HAP-1 (cell line): ENCODE results near the gene OR8A1.

Experiments used
- DNase-seq, 2 experiments: peaks; one replicate each; pipeline ENCODE4 v3.0.0-alpha.2; 2016 to 2020; ENCODE audit warnings: low spot score in 2 of 2
- H3K27me3 ChIP-seq: fragments of 250-450 bp; sonication (Bioruptor Pico); 2 replicates; pipeline ENCODE4 v1.5.1; 2020; ENCODE audit warnings: low read depth, mild to moderate bottlenecking, moderate library complexity
- H3K36me3 ChIP-seq: fragments of 250-450 bp; sonication (Bioruptor Pico); replicated peaks from 2 replicates; pipeline ENCODE4 v1.5.1; 2020; ENCODE audit warnings: mild to moderate bottlenecking
- H3K4me1 ChIP-seq: fragments of 250-450 bp; sonication (Bioruptor Pico); 2 replicates; pipeline ENCODE4 v1.5.1; 2020; ENCODE audit warnings: mild to moderate bottlenecking
- H3K4me3 ChIP-seq: fragments of 250-450 bp; sonication (Bioruptor Pico); 2 replicates; pipeline ENCODE4 v1.5.1; 2020; ENCODE audit warnings: mild to moderate bottlenecking, moderate library complexity
- H3K9me3 ChIP-seq: fragments of 250-450 bp; sonication (Bioruptor Pico); 2 replicates; pipeline ENCODE4 v1.5.1; 2020; ENCODE audit warnings: mild to moderate bottlenecking, moderate library complexity
- in situ Hi-C: fragments of 300-500 bp; cut with MboI; formaldehyde crosslinking; loops from 3 replicates; pipeline ENCODE4 v1.14.3; 2020; ENCODE audit warnings: low sequenced_read_pairs, inconsistent platforms, mixed read lengths

OR8A1 gene

DNA sequence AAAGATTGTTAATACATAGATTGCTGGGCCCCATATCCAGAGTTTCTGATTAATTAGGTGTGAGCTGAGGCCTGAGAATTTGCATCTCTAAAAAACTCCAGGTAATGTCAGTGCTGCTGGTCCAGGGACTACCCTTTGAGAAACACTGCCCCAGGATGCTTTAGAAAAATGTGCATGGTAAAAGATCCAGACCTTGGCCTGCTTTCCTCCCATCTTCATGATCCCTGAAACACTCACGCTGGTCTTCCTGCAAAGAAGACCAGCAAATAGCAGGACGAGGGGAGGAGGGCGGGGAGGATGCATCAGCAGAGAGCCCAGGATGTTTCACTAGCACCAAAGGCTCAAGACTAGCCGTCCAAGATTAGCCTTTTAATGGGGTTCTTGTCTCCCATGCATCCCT, at the start of gene OR8A1:
Gene OR8A1, plus strand, starts transcription at position 301 of the 400 bp plus-strand sequence. CDS start 123 bp downstream, outside the sequence.
- no peak for DNase-seq
- no peaks in the 10 kb centered on the region for H3K36me3 ChIP-seq
- H3K4me1 ChIP-seq, result peaks cover 5% of the 10 kb centered on the region; the same call in 1 of the 2 replicates
- peaks cover 10% of the 10 kb centered on the region; the same call in 1 of the 2 replicates for H3K27me3 ChIP-seq
- in situ Hi-C loops, result no loop called here
- H3K4me3 ChIP-seq, result no peak within 1 kb of the TSS
- H3K9me3 ChIP-seq, result no peaks in the 10 kb centered on the region

DNA sequence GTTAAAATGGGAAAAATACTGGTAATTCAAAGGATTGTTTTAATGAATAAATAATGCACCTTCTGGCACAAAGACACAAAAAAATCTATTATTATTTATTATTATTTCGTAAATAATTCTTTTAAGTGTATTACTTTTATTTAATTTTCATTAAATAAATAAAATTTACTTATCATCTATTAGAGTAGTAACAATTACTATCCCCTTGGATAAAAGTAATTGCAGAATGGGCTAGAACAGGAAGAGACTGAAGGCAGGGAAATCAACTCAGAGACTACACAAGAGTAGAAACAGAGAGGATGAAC, 49.3 kb upstream of the OR8A1 start:
- Histone ChIP-seq H3K4me3 (no peak overlapping the region), H3K4me1 (no peaks in the 10 kb centered on the region), H3K36me3 (no peaks in the 10 kb centered on the region), H3K9me3 (no peaks in the 10 kb centered on the region), H3K27me3 (no peaks in the 10 kb centered on the region)
- in situ Hi-C loops, result no loop called here
- no peak for DNase-seq

DNA sequence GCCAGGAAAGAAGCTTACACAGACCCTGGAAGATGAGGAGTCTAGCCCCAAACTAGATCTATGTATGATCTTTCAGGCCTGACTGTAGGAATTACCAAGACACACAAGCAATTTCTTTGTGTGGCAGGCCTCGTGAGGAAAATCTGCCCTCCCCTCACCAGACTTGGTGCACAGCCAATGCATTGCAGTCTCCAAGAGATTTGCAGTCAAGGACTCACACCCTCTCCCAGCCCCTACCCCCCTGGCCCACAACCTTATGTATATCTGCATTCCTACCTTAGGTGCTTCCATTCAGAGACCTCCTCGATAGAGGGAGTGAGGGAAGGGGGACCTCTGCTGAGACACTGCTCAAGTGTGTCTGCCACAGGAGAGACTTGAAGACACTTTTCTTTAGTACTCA, 36.2 kb upstream of the OR8A1 start:
- no peak for DNase-seq
- Histone ChIP-seq H3K36me3 (no peaks in the 10 kb centered on the region), H3K4me1 (no peaks in the 10 kb centered on the region), H3K4me3 (no peak overlapping the region), H3K9me3 (no peaks in the 10 kb centered on the region), H3K27me3 (no peaks in the 10 kb centered on the region)
- in situ Hi-C loops, result no loop called here

DNA sequence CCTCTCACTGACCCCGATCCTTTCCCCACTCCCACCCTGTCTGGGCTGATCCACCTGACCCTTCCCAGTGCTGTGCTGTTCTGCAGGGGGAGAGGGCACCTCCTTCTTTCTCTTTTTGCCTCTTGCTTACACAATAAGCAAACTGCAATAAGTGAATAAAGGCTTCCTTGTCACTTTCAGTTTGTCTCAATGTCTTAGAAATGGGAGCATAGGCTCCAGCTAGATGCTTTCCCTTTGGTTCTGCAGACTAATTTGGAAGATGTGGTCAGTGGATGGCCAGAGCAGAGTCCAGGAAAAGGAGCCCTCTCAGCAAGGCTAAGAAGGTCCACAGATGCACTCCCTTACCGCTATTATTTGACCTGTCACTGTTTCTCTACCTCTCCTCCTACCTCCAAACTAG, 35.7 kb upstream of the OR8A1 start:
- no peak overlapping the region for H3K4me3 ChIP-seq
- H3K27me3 ChIP-seq, result no peaks in the 10 kb centered on the region
- H3K4me1 ChIP-seq, result no peaks in the 10 kb centered on the region
- in situ Hi-C loops, result no loop called here
- H3K9me3 ChIP-seq, result no peaks in the 10 kb centered on the region
- no peak for DNase-seq
- H3K36me3 ChIP-seq, result no peaks in the 10 kb centered on the region

DNA sequence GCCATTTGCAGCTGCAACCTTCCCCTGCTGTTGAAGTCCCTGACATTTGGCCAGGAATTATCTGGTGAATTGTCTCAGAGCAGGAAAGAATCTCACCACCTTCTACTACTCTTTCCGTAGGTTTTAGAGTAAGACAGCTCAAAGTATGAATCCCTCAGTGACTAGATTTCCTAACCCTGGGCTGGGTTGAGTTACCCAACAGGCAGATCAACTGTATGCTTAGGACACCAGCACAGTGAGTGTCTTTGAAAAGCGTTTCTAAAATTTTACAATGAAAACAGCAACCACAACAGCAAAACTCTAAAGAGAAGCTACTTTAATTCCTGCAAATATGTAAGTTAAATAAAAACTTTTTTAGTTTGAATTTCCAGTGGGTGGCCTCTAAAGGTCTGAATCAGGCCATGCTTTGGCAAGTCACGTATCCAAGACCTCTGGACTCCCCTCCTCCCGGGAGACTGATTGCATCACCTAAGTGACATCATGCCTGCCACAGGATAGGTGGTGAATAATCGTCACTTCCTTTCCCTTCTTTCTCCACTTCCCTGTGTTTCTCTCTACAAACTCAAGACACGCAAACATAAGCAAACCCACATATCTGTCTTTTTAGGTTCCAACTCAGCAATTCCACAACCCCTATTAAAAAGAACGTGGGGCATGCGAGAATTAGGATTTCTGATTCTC, 34.1 kb upstream of the OR8A1 start:
- Histone ChIP-seq H3K4me3 (no peak overlapping the region), H3K27me3 (no peaks in the 10 kb centered on the region), H3K36me3 (no peaks in the 10 kb centered on the region), H3K4me1 (no peaks in the 10 kb centered on the region), H3K9me3 (no peaks in the 10 kb centered on the region)
- DNase-seq, result no peak
- in situ Hi-C loops, result no loop called here

DNA sequence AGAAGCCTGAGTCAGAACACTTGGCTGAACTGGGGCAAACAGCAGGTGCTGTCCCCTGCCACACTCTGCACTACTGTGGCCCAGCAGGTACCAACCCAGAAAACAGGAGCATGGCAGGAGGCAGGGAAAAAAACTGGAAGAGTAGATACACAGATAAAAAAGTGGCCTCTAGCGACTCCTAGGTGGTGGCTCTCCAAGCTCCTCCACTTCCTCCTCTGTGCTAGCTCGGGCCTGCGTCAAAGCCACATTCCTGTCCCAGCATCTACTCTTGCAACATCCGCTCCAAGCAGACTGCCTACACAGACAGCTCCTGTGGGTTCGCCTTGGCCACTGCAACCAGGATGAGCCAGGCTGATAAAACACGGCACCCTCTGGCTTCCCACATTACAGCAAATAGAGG, 33.3 kb upstream of the OR8A1 start:
- H3K27me3 ChIP-seq, result no peaks in the 10 kb centered on the region
- no peaks in the 10 kb centered on the region for H3K4me1 ChIP-seq
- in situ Hi-C loops, result no loop called here
- H3K36me3 ChIP-seq, result no peaks in the 10 kb centered on the region
- no peak overlapping the region for H3K4me3 ChIP-seq
- no peaks in the 10 kb centered on the region for H3K9me3 ChIP-seq
- no peak for DNase-seq

DNA sequence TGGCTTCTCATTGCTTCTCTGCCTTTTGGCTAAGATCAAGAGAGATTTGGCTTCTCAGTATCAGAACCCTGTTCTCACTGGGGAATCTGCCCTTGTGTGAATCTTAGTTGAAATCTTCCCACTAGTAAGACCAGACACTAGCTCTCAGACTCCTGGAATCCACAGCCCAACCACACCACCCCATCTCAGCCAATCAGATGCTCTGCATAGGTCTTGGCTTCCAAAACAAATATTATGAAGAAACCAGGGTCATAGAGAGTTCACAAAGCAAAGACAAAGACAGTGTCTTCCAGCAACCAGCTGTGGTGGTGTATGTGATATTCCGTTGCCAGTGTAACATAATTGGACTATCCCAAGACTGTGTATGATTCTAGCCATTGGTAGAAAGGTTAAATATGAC, 31.8 kb upstream of the OR8A1 start:
- H3K4me1 ChIP-seq, result no peaks in the 10 kb centered on the region
- DNase-seq, result no peak
- no peaks in the 10 kb centered on the region for H3K36me3 ChIP-seq
- in situ Hi-C loops, result no loop called here
- H3K9me3 ChIP-seq, result no peaks in the 10 kb centered on the region
- H3K27me3 ChIP-seq, result no peaks in the 10 kb centered on the region
- no peak overlapping the region for H3K4me3 ChIP-seq

DNA sequence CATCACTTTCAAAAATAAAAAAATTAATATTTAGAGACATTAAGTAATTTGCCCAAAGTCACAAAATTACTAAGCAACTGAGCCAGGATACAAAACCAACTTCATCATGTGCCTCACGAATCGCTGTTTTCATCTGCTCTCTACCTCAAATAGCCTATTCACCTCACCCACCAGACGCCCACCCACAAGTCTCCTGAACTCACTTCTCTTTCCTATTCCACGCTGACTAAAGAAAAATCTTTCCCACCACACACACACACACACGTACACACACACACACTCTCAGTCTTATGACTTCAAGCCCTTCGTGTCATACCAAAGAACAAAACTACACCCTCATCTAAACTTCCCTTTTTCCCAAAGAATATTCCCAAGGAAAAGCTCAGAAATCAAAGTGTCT, 28.6 kb upstream of the OR8A1 start:
- in situ Hi-C loops, result no loop called here
- Histone ChIP-seq H3K4me1 (no peaks in the 10 kb centered on the region), H3K9me3 (no peaks in the 10 kb centered on the region), H3K4me3 (no peak overlapping the region), H3K27me3 (no peaks in the 10 kb centered on the region), H3K36me3 (no peaks in the 10 kb centered on the region)
- no peak for DNase-seq

DNA sequence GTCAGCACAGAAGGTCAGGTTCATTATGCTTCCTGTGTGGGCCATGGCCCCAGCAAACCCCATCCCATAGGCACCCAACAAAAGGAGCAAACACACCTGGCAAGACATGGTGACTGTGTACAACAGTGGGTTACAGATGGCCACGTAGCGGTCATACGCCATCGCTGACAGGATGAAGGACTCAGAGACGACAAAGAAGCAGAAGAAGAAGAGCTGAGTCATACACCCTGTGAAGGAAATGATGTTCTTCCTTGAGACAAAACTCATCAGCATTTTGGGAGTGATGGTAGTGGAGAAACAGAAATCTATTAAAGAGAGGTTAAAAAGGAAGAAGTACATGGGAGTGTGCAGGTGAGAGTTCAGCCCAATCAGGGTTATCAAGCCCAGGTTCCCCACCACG, 26.7 kb upstream of the OR8A1 start:
- in situ Hi-C loops, result no loop called here
- no peaks in the 10 kb centered on the region for H3K9me3 ChIP-seq
- no peaks in the 10 kb centered on the region for H3K36me3 ChIP-seq
- no peaks in the 10 kb centered on the region for H3K4me1 ChIP-seq
- no peak for DNase-seq
- H3K27me3 ChIP-seq, result no peaks in the 10 kb centered on the region
- no peak overlapping the region for H3K4me3 ChIP-seq

DNA sequence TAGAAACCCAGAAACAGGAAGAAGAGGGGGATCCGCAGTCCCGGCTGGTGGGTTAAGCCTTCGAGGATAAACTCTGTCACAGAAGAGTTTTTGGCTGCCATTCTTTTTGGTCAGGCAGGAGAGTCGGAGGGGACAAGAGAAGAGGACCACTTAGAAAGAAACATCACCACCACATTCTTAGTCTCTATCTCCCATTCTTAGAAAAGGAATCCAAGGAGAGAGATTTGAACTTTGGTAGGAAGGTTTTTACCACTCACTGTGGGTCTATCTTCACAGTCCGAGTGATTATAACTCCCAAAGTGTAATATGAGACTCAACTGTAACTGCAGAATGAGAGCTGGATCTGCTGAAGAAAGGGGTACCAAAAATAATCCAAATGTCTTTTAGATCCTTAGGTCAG, 26.2 kb upstream of the OR8A1 start, which contains the start of gene OR8B12:
Gene OR8B12, minus strand, starts transcription at position 101 of the 400 bp plus-strand sequence. Its CDS starts 0 bp downstream, at position 101.
- in situ Hi-C loops, result no loop called here
- no peaks in the 10 kb centered on the region for H3K9me3 ChIP-seq
- DNase-seq, result no peak
- H3K27me3 ChIP-seq, result no peaks in the 10 kb centered on the region
- no peak within 1 kb of the TSS for H3K4me3 ChIP-seq
- H3K4me1 ChIP-seq, result no peaks in the 10 kb centered on the region
- H3K36me3 ChIP-seq, result no peaks in the 10 kb centered on the region

DNA sequence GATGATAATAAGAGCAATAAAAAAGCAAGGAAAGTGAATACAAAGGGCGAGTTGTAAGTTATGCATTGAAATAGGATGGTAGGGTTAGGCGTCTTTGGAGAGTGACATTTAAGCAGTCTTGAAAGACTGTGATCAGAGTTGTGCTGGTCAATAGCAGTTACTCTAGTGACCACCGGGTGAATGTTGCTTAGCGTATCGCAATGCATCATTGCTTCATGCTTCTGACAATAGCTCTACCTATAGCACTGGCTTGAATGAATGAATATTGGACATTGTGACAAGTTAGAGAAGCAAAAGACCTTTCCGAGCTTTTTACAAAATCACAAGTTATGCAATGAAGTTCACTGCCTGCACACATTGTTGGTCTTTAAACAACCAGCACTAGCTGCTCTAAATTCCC, 18.6 kb upstream of the OR8A1 start:
- Histone ChIP-seq H3K4me3 (no peak overlapping the region), H3K4me1 (no peaks in the 10 kb centered on the region), H3K27me3 (no peaks in the 10 kb centered on the region), H3K9me3 (no peaks in the 10 kb centered on the region), H3K36me3 (no peaks in the 10 kb centered on the region)
- in situ Hi-C loops, result no loop called here
- no peak for DNase-seq

DNA sequence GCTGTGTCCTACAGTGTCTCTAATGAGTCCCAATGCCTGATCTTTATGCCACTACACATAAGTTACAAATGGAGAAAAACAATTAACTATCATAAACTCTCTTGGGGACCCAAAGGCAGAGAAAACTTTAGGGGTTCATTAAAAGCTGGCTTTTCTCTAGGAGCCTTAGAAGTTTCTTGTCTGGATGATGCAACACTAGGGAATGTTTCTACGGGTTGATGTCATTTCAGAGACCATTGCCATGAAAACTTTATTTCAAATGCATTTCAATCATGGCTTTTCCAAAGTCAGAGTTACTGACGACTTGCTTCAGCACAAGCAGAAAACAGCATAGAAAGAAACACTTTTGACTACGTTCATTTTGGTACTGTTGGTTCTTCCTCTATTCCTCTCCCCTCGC, 17.8 kb upstream of the OR8A1 start:
- in situ Hi-C loops, result no loop called here
- Histone ChIP-seq H3K4me3 (no peak overlapping the region), H3K9me3 (no peaks in the 10 kb centered on the region), H3K27me3 (peaks cover 2% of the 10 kb centered on the region; the same call in 1 of the 2 replicates), H3K36me3 (no peaks in the 10 kb centered on the region), H3K4me1 (no peaks in the 10 kb centered on the region)
- no peak for DNase-seq

DNA sequence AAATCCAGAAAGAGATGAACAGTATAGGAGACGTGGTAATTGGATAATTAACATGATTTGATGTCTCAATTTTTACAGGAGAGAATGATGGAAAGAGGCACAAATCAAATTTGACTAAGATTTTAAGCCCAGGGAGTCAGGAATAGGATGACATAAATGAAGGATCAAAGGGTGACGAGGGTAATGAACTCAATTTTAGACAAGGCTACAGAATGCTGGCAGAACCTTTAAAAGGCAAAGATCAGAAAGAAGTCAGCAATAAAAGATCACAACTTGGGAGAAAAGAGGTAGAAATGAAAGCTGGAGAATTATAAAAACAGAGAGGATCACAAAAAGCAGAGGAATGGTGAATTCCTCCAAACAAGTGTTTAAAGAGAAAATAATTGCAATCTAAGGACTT, 13.0 kb upstream of the OR8A1 start:
- Histone ChIP-seq H3K36me3 (no peaks in the 10 kb centered on the region), H3K9me3 (no peaks in the 10 kb centered on the region), H3K27me3 (peaks cover 10% of the 10 kb centered on the region), H3K4me3 (no peak overlapping the region), H3K4me1 (no peaks in the 10 kb centered on the region)
- DNase-seq, result no peak
- in situ Hi-C loops, result no loop called here

DNA sequence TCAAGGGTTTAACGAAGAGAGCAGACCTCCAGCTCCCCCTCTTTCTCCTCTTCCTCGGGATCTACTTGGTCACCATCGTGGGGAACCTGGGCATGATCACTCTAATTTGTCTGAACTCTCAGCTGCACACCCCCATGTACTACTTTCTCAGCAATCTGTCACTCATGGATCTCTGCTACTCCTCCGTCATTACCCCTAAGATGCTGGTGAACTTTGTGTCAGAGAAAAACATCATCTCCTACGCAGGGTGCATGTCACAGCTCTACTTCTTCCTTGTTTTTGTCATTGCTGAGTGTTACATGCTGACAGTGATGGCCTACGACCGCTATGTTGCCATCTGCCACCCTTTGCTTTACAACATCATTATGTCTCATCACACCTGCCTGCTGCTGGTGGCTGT, 363 bp downstream of the OR8A1 start:
- no peak for DNase-seq

More for the DNA sequence above, 363 bp downstream of the OR8A1 start:
- H3K4me1 ChIP-seq, result peaks cover 5% of the 10 kb centered on the region; the same call in 1 of the 2 replicates
- in situ Hi-C loops, result no loop called here
- H3K9me3 ChIP-seq, result no peaks in the 10 kb centered on the region
- H3K4me3 ChIP-seq, result no peak overlapping the region
- peaks cover 9% of the 10 kb centered on the region; the same call in 1 of the 2 replicates for H3K27me3 ChIP-seq
- no peaks in the 10 kb centered on the region for H3K36me3 ChIP-seq
